Measurements from ENCODE around the gene OR8G1.

DNA sequence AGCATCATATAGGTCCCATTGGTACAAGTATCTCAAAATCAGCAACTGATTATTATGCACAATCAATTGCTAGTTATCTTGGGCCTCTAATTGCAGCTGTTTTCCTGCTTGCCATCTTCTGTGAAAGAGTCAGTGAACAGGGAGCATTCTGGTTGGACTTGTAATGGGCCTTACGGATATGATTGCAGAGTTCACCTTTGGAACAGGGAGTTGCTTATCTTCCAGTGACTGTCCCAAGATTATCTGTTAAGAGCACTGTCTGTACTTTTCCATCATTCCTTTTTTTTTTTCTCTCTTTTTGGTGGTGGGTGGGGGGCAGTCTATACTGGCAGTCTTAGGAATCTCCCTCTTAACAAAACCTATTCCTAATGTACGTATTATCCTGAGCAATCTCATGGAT, 33.1 kb downstream of the OR8G1 start:
- TF ChIP-seq, protein P1, sequence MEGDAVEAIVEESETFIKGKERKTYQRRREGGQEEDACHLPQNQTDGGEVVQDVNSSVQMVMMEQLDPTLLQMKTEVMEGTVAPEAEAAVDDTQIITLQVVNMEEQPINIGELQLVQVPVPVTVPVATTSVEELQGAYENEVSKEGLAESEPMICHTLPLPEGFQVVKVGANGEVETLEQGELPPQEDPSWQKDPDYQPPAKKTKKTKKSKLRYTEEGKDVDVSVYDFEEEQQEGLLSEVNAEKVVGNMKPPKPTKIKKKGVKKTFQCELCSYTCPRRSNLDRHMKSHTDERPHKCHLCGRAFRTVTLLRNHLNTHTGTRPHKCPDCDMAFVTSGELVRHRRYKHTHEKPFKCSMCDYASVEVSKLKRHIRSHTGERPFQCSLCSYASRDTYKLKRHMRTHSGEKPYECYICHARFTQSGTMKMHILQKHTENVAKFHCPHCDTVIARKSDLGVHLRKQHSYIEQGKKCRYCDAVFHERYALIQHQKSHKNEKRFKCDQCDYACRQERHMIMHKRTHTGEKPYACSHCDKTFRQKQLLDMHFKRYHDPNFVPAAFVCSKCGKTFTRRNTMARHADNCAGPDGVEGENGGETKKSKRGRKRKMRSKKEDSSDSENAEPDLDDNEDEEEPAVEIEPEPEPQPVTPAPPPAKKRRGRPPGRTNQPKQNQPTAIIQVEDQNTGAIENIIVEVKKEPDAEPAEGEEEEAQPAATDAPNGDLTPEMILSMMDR (IDR thresholded peaks at IDR 0.05), result no peak
- TF ChIP-seq POLR2AphosphoS5 (IDR thresholded peaks at IDR 0.05), result no peak

All from stomach (tissue), 4 donors.